Keratinocyte (primary cell): ENCODE results near the gene MPV17L2. TPM values are rescaled to one million over a fixed set of nuclear protein-coding genes. Genes with fewer than 3 reads are reported as not detected.

Experiments
- DNase-seq: peaks from one replicate; pipeline ENCODE4 v3.0.0-alpha.2; 2011; ENCODE audit warnings: low read depth, missing footprints, low spot score
- FAIRE-seq: peaks from 2 replicates; lab custom pipeline; 2011; peaks lifted over from hg19 to GRCh38; lab: Jason Lieb, UNC
- H2AFZ ChIP-seq: 2 replicates; pipeline ENCODE4 v1.6.0; 2012; ENCODE audit warnings: low read length, control low read depth, inconsistent platforms; ENCODE audit not compliant: control insufficient read depth
- H3K27ac ChIP-seq: 2 replicates; pipeline ENCODE4 v1.5.1; 2011; ENCODE audit warnings: low read length; ENCODE audit not compliant: control insufficient read depth, insufficient read depth
- H3K27me3 ChIP-seq: 3 replicates; pipeline ENCODE4 v1.6.0; 2011; ENCODE audit warnings: low read length; ENCODE audit not compliant: control insufficient read depth, insufficient read depth; ENCODE audit errors: extremely low read depth
- H3K36me3 ChIP-seq, 2 experiments: 2 replicates in 1 of 2; 3 replicates in 1 of 2; pipeline ENCODE4 v1.5.1; 2011; ENCODE audit warnings: low read length in 2 of 2, mild to moderate bottlenecking in 1 of 2; ENCODE audit not compliant: control insufficient read depth in 2 of 2, insufficient read depth in 2 of 2; ENCODE audit errors: extremely low read depth in 1 of 2
- H3K4me1 ChIP-seq: 3 replicates; pipeline ENCODE4 v1.5.1; 2011; ENCODE audit warnings: low read length; ENCODE audit not compliant: control insufficient read depth, insufficient read depth; ENCODE audit errors: extremely low read depth
- H3K4me2 ChIP-seq: 3 replicates; pipeline ENCODE4 v1.6.0; 2011; ENCODE audit warnings: low read depth, low read length; ENCODE audit not compliant: control insufficient read depth, insufficient read depth; ENCODE audit errors: extremely low read depth
- H3K4me3 ChIP-seq, 3 experiments: fragments of 200-600 bp in 1 of 3; sonication (generic) in 1 of 3; 2 replicates in 2 of 3; 3 replicates in 1 of 3; pipeline ENCODE4 v1.5.1; 2011 to 2016; ENCODE audit warnings: low read length in 3 of 3, mild to moderate bottlenecking in 3 of 3, control low read depth in 2 of 3, inconsistent platforms in 1 of 3, low read depth in 1 of 3, mixed read lengths in 1 of 3, mixed run types in 1 of 3, moderate library complexity in 1 of 3; ENCODE audit not compliant: control insufficient read depth in 2 of 3, insufficient read depth in 2 of 3; ENCODE audit errors: extremely low read depth in 1 of 3
- H3K79me2 ChIP-seq: 2 replicates; pipeline ENCODE4 v1.6.0; 2012; ENCODE audit warnings: low read length; ENCODE audit not compliant: control insufficient read depth, insufficient read depth
- H3K9ac ChIP-seq: 3 replicates; pipeline ENCODE4 v1.6.0; 2011; ENCODE audit warnings: low read length; ENCODE audit not compliant: control insufficient read depth, insufficient read depth; ENCODE audit errors: extremely low read depth
- H3K9me1 ChIP-seq: 3 replicates; pipeline ENCODE4 v1.6.0; 2011; ENCODE audit warnings: low read length; ENCODE audit not compliant: control insufficient read depth, insufficient read depth; ENCODE audit errors: extremely low read depth
- H3K9me3 ChIP-seq: 2 replicates; pipeline ENCODE4 v1.5.1; 2012; ENCODE audit warnings: low read depth, low read length; ENCODE audit not compliant: control insufficient read depth
- H4K20me1 ChIP-seq: 3 replicates; pipeline ENCODE4 v1.6.0; 2011; ENCODE audit warnings: low read length; ENCODE audit not compliant: control insufficient read depth, insufficient read depth; ENCODE audit errors: extremely low read depth
- EZH2 ChIP-seq: IDR thresholded peaks from one replicate; pipeline ENCODE4 v1.6.1; 2012; ENCODE audit warnings: inconsistent platforms, mild to moderate bottlenecking, low read length, moderate library complexity
- dilution Hi-C: fragments of 300-500 bp; cut with MboI; formaldehyde crosslinking; loops from one replicate; pipeline ENCODE4 v1.7.0; 2020; ENCODE audit warnings: low sequenced_read_pairs; ENCODE audit not compliant: extremely low pct_ligation_motif_present
- polyA plus RNA-seq, 5 experiments: library from polyadenylated mRNA; depleted of rRNA in 3 of 5; stranded (reverse) in 3 of 5; stranded (forward) in 1 of 5; unstranded in 1 of 5; fragments of >200 nt; gene quantifications; 1 replicate in 1 of 5; 2 replicates in 3 of 5; 3 replicates in 1 of 5; pipeline versions ENCODE4 v1.2.1 to v1.2.3, GENCODE V29; 2011 to 2012; ENCODE audit warnings: missing spikeins in 2 of 5, low read depth in 1 of 5, low replicate concordance in 1 of 5
- TF ChIP-seq, protein P1 (sequence below), 3 experiments: IDR thresholded peaks in 1 of 3; conservative IDR thresholded peaks in 1 of 3; optimal IDR thresholded peaks in 1 of 3; 2 replicates in 2 of 3; 3 replicates in 1 of 3; pipeline versions ENCODE3 to v1.5.1; 2011; ENCODE audit warnings: low read length in 3 of 3, mild to moderate bottlenecking in 3 of 3, moderate library complexity in 2 of 3, control low read depth in 1 of 3, inconsistent platforms in 1 of 3; ENCODE audit not compliant: insufficient read depth in 2 of 3; ENCODE audit errors: extremely low read depth in 1 of 3

The MPV17L2 gene
- polyA plus RNA-seq, 1 donor (not counting 4 experiments of a cell fraction or from before 2014, with no cell fraction given) = 26.3 TPM

DNA sequence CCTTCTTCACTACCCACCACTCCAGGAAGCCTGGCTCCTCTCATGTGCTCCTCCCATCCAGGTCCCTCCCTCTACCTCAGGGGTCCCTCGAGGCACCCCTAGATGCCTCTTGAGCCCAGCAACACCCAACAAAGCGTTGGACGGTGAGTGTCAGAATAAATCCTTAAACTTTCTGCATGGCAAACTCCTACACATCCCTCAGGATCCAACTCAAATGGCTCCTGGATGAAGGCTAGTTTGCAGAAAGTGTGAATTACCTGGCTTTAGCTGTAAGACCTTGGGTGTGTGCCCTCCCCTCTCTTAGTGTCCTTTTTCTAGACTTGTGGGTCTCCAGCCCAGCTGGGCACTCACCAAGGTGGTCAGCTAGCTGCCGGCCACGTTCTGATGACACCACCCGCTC, 5.4 kb downstream of the MPV17L2 start:
- peaks cover 4% of the 10 kb centered on the region for H3K9me1 ChIP-seq
- peaks cover 6% of the 10 kb centered on the region for H3K79me2 ChIP-seq
- H3K4me1 ChIP-seq = peaks cover 17% of the 10 kb centered on the region
- no peaks in the 10 kb centered on the region for H3K9me3 ChIP-seq
- no peak overlapping the region for H2AFZ ChIP-seq
- H4K20me1 ChIP-seq = no peaks in the 10 kb centered on the region
- H3K27me3 ChIP-seq = peaks cover 2% of the 10 kb centered on the region
- H3K9ac ChIP-seq = no peak overlapping the region
- no peak overlapping the region for H3K4me2 ChIP-seq
- dilution Hi-C loops = no loop called here
- TF ChIP-seq, protein P1, sequence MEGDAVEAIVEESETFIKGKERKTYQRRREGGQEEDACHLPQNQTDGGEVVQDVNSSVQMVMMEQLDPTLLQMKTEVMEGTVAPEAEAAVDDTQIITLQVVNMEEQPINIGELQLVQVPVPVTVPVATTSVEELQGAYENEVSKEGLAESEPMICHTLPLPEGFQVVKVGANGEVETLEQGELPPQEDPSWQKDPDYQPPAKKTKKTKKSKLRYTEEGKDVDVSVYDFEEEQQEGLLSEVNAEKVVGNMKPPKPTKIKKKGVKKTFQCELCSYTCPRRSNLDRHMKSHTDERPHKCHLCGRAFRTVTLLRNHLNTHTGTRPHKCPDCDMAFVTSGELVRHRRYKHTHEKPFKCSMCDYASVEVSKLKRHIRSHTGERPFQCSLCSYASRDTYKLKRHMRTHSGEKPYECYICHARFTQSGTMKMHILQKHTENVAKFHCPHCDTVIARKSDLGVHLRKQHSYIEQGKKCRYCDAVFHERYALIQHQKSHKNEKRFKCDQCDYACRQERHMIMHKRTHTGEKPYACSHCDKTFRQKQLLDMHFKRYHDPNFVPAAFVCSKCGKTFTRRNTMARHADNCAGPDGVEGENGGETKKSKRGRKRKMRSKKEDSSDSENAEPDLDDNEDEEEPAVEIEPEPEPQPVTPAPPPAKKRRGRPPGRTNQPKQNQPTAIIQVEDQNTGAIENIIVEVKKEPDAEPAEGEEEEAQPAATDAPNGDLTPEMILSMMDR (optimal IDR thresholded peaks at IDR 0.05 in 1 of 3, IDR thresholded peaks at IDR 0.05 in 1 of 3, conservative IDR thresholded peaks at IDR 0.05 in 1 of 3; ENCODE audit: extremely low read depth in 1 of 3, insufficient read depth in 2 of 3, low read length in 3 of 3) = no peak
- no peak for TF ChIP-seq EZH2
- DNase-seq (no peak), FAIRE-seq (no peak)
- no peak overlapping the region for H3K27ac ChIP-seq
- H3K36me3 ChIP-seq = peaks cover 4 to 9% of the 10 kb centered on the region in 2 experiments
- no peak overlapping the region for H3K4me3 ChIP-seq

DNA sequence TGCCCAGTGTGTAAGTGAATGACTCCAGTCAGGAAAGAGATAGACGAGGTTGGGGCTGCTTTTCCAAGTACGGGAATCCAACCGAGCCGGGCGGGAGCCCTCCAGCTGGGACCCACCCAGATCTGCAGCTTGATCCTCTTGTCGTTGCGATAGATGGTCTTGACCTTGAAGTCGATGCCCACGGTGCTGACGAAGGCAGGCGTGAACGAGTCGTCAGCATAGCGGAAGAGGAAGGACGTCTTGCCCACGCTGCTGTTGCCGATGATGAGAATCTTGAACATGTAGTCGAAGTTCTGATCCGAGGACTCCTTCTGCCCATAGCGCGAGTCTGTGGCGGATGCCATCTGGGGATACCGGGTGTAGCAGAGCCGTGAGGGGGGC, 9.4 kb downstream of the MPV17L2 start:
- Histone ChIP-seq H3K9ac (no peak overlapping the region), H3K4me3 (no peak overlapping the region), H3K79me2 (no peaks in the 10 kb centered on the region), H3K9me1 (no peaks in the 10 kb centered on the region), H3K9me3 (no peaks in the 10 kb centered on the region), H3K27me3 (peaks cover 2% of the 10 kb centered on the region), H3K27ac (no peak overlapping the region), H3K4me2 (no peak overlapping the region), H4K20me1 (no peaks in the 10 kb centered on the region), H3K36me3 (no peaks in the 10 kb centered on the region), H3K4me1 (peaks cover 20% of the 10 kb centered on the region), H2AFZ (no peak overlapping the region)
- no peak for DNase-seq
- dilution Hi-C loops = no loop called here
- no peak for FAIRE-seq
- TF ChIP-seq, protein P1 (optimal IDR thresholded peaks at IDR 0.05 in 1 of 3, IDR thresholded peaks at IDR 0.05 in 1 of 3, conservative IDR thresholded peaks at IDR 0.05 in 1 of 3; ENCODE audit: extremely low read depth in 1 of 3, insufficient read depth in 2 of 3, low read length in 3 of 3) = no peak
- TF ChIP-seq EZH2 = no peak
